HG03159 (cell line): ENCODE data around the gene ZNF446.
"Not testable (repeated sequence)": the region's sequence is repeated elsewhere in the genome, so short reads cannot be mapped to it uniquely, and the experiment has no call there.

Experiments used
- ATAC-seq: cut with Tn5 transposase; IDR thresholded peaks from one replicate; pipeline ENCODE4 v1.9.1; 2021; ENCODE audit warnings: mild to moderate bottlenecking, moderate library complexity; ENCODE audit not compliant: unreplicated experiment

ZNF446 gene

DNA sequence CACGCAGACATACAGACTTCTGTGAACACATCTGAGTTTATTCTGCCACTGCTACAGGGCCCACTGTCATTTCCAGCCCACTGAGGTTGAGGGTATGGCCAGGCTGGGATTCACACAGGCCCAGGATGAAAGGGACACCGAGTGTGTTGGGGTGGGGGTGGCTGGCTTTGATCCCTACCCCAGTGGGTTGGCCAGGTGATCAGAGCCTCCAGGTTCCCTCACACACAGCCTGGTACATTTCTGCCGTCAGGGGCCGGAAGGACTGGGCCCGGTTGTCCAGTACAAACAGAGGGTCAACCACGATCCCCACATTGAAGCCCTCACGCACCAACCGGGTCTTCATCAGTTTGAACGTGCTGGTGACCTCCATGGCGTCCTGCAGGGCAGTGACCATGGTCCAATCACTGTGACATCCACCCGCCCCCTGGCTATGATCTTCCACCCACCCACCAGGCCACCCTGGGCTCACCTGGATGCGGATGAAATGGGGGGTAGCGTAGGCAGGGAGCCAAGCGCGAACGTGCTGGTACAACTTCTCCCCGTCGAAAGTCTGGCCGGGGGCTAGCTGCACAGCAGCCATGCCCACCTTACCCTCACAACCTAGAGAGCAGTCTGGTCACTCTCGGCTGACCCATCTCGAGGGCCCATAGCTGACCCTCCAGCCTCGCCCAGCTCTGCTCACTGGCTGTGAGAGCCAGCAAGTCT, 22.3 kb downstream of the ZNF446 start:
- ATAC-seq = no peak

DNA sequence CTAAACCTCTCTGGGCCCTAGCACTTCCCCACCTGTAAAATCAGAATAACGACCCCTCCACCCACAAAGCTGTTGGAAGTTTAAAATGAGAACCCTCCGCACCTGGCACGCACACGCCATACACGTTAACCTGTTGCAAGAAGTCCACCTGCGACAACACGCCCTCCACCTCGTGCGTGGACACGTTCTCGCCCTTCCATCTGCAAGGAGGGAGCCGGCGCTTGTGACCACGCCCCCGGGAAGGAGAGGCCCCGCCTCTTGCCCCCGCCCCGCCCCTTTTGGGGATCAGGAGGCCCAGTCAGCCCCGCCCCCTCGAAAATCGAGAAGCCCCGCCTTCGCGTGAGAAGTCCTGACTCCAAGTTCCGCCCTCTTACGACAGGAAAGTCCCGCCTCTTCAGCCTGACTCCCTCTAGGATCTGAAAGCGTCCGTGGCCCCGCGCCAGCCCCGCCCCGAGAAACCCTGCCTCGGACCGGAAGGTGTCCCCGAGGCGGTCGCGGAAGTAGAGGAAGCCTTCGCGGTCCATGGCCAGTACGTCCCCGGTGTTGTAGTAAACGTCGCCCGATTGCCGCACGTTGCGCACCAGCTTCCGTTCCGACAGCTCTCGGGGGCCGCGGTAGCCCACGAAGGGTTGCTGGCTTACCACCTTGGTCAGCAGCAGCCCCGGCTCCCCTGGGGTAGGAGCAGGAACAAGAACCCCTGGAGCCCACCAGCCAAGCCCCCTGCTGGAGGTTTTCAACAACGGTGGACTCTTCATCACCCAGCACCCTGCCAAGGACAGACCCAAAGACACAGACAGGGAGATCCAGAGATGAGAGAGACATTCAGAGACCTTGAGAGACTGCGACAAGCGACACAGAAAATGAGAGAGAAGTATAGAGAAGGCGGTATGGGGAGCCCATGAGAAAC, 23.1 kb downstream of the ZNF446 start:
- ATAC-seq = peak; percentile 93

DNA sequence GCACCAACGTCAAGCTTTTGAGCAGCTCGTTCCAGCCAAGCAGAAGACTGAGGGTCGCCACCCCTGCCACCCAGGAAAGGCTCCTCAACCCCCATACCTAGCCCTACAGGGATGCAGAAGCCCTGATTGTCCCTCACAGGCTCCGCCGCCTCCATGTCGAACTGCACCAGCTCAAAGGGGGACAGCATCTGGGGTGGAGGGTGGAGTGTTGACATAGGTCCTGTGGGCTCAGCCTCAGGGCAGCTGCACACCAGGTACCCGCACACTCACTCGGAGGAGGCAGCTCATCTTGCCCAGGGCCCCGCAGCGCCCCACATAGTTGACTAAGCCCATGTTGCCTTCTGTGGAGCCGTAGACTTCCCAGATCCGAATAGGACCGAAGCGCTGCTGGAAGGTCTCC, 24.1 kb downstream of the ZNF446 start:
- no peak for ATAC-seq

DNA sequence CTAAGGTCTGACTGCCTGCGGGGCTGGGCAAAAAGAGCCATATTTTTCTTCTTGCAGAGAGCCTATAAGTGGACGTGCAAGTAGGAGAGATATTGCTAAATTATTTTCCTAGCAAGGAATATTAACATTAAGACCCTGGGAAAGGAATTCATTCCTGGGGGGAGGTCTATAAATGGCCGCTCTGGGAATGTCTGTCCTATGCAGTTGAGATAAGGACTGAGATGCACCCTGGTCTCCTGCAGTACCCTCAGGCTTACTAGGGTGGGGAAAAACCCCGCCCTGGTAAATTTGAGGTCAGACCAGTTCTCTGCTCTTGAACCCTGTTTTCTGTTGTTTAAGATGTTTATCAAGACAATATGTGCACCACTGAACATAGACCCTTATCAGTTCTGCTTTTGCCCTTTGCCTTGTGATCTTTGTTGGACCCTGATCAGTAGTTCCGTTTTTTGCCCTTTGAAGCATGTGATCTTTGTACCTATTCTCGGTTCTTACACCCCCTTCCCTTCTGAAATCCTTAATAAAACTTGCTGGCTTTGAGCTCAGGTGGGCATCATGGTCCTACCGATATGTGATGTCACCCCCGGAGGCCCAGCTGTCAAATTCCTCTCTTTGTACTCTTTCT, 31.6 kb downstream of the ZNF446 start:
- not testable (repeated sequence) for ATAC-seq

DNA sequence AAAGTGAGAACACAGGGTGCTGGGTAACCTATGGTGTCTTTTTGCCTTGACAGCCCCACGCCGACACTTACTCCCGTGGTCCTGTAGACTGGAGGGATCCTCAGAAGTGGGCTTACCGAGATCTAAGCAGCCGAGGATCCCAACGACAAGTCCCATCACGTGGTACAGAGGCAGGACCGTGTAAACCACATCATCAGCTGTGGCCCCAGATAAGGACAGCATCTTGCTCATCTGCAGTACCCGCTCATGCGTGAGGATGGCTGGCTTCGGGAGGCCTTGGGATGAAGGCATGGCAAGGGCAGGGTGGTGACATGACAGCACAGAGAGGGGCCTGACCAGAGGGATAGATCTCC, 33.6 kb downstream of the ZNF446 start:
- no peak for ATAC-seq

DNA sequence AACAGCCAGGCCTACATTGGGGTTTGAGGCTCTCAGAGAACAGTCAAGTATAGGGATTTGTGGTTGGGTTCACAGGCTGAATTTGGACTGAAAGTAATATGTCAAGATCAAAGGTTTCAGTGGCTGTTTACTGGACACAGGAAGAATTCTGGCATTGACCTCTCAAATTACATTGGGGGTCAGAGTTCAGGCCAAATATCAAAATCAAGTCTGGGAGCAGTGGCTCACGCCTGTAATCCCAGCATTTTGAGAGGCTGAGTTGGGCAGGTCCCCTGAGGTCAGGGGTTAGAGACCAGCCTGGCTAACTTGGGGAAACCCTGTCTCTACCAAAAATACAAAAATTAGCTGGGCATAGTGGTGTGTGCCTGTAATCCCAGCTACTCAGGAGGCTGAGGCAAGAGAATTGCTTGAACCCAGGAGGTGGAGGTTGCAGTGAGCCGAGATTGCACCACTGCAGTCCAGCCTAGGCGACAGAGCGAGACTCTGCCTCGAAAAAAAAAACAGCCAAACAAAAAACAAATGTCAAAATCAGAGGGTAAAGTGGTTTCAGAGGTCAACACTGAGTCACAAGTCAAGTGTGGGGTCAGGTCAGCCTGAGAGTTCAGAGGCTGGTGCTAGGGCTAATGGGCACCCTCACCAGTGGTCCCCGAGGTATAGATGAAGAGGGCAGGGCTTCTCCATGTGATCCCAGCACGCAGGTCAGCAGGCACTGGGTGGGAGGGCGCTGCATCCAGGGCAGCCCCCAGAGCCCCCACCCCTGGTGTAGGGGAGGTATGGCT, 34.1 kb downstream of the ZNF446 start:
- no peak for ATAC-seq

DNA sequence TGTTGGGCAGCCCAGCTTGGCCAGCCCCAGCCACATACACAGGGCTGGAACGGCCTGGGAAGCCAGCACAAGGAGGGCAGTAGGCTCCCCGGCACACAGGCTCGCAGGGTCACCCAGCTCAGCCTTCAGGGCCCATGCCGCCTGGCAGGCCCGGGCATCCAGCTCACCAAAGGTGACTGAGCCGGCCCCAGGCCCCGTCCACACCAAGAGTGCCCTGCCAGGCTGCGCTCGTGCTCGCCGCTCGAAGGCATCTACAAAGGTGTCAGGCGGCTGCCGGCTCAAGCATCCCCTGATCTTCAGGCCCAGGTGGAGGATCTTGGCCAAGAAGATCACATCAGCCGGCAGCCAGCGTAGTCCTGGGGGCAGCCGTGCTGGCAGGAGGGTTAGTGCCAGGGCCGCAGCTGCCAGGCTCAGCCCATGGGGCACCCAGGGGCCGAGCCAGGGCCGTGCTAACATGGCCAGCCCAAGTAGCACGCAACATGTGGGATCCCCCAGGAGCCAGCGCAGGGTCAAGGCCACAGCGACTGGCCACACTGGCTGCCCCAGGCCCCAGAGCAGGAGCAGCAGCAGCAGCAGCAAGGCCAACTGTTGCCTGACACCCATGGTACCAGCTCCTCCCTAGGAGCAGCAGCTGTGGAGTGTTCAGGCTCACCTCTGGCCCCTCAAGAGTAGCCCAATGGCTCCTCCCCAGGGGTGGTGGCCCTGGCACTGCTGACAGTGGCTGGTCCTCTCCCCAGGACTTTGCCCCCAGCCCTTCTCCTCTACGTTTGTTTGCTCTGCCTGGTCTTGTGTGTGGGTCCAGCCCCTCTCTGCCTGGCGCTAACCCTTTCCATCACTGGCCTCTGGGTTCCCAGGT, 35.4 kb downstream of the ZNF446 start, which contains the start of gene SLC27A5:
Gene SLC27A5, minus strand, starts transcription at position 640 of the 856 bp plus-strand sequence. Its CDS starts 37 bp downstream, at position 603.
- no peak for ATAC-seq

DNA sequence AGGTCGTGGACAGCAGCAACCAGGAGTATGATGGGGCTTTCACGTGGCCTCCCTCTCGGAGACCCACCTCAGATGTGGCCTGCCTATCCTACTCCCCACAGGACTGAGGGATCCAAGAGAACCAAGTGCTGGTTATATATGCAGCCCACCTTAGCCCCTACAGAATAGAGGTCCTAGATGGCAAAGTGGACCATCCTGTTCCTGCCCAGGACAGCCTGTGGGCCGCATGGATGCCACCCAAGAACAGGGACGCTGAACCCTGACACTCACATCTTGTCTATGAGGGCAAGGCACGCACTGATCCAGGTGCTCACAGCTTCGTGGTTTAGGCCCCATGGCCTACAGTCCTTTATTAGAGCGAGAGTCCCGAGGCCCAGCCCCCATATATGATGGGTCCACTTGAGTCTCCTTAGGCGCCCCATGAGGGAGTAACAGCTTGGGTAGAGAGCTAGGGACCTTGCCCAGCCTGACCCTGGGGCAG, 37.1 kb downstream of the ZNF446 start:
- ATAC-seq = no peak

DNA sequence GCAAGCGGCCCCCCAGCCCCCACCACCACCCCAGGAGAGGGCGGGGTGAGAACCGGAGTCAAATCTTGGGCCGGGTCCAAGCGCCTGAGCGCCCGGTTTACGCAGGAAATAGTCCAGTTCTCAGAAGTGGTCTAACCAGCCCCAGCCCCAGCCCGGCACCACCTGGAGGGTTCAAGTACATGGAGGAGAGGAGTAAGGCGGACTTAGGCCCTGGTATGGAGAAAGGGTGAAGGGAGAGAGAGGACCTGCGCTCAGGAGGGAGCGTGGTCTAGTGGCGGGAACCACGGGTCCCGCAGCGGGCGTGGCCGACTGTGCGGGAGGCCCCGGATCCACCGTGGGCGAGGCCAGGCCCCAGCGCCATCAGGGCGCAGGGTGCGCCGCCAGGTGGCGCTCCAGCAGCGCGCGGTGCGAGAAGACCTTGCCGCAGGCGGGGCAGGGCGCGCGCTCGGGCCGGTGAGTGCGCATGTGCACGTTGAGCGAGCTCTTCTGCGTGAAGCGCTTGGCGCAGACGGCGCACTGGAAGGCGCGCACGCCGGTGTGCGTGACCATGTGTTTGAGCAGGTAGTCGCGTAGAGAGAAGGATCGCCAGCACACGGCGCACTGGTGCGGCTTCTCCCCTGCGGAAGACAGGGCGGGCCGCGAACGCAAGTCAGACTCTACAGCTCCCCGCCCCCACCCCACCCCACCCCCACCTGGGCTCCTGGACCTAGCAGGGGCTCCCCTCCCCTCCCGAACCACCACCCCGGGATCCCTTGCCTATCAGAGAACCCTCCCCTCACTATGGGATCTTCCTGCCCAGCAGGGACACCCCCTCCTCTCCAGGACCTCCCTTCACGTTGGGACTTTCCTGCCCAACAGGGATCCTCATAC, 37.8 kb downstream of the ZNF446 start:
- peak; percentile 69 for ATAC-seq

DNA sequence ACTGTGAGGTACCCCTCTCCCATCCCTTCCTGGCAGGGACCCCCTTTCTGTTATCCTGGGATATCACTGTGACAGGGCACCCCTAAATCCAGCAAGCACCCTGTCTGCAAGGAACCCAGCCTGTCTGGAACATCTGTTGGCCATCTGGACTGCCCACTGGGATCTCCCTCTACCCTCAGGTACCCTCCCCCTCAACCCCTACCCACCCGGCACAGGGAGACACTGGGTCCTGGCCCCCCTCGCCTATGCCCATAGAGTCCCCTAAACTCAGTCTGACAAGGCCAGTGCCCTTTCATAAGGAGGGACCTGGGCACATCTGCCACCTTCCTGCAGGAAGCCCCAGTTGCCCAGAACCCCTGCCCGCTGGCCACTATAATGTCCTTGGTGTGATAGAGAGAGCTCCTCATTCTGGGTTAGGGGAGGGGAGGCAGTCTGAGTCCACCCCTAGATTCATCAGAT, 38.4 kb downstream of the ZNF446 start:
- no peak for ATAC-seq

DNA sequence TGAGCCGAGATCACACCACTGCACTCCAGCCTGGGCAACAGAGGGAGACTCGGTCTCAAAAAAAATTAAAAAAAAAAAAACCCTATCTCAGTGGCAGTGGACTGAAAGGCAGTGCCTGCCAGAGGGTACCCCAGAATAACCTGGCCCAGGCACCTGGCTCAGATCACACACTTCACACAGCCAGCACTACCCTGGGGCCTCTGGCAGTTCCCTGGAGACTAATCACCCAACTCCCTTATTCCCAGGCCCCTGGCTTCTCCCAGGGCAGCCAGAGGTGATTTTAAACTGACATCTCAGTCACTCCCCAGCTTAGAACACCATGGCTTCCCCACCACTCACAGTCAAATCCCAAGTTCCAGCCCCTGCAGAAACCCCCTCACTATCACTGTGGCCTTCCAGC, 39.1 kb downstream of the ZNF446 start:
- no peak for ATAC-seq

DNA sequence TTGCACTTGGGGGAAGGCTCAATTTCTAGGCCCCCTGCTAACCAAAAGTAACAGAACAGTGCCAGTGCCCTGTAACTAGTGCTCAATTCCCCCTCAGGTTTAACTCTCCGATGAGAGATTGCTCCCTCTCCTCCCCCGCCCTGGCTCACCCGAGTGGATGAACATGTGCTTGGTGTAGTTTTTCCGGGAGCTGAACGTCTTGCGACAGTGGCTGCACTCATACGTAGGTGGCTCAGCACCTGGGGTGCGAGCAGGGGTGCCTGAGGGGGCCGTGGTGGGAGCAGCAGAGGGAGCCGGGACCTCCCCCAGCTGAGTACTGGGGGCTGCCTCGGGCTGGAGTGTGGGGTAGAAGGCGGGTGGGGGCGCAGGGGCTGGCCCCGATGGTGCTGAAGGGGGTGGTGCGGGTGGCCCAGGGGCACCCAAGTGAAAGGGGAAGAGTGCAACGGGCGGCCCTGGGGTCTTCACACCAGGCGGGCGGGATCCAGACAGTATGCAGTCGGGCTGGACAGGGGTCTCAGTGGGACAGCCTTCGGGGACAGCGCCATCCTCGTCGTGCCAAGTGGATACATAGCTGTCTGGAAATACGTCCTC, 40.2 kb downstream of the ZNF446 start:
- no peak for ATAC-seq

DNA sequence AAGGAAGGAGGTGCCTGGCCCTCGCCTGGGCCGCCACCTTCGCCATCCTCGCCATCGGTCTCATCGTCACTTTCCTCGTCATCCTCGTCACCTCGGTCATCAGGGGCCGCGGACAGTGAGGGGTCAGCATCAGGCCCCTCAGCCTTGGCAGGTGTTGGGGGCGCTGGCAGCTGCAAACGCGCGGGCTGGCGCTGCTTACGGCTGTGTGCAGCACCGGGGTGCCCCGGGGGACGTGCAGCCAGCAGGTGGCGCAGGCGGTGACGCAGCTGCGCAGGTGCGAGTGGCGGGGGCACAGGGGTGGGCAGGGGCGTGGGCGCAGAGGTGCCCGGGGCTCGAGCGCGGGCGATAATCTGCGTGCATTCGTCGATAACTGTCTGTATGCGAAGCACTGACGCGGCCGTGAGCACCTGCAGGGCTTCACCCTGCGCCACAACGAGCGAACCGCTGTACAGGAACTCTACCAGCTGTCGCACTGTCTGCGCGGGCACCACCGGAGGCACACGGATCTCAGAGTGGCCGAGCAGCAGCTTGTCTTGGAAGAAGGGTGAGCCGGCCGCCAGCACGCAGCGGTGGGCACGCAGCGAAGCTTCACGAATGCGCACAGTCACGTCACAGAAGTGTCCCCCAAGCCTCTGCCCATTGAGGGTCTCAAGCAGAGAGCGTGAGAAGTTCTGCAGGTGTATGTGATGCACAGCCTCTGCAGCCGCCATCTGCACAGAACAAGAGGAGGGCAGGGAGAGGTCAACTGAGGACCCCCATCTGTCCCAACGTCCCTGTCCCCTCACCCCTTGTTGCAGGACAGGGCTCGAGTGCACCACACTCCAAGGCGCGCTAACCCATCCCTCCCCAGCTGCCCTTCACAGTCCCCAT, 41.0 kb downstream of the ZNF446 start:
- ATAC-seq = no peak

DNA sequence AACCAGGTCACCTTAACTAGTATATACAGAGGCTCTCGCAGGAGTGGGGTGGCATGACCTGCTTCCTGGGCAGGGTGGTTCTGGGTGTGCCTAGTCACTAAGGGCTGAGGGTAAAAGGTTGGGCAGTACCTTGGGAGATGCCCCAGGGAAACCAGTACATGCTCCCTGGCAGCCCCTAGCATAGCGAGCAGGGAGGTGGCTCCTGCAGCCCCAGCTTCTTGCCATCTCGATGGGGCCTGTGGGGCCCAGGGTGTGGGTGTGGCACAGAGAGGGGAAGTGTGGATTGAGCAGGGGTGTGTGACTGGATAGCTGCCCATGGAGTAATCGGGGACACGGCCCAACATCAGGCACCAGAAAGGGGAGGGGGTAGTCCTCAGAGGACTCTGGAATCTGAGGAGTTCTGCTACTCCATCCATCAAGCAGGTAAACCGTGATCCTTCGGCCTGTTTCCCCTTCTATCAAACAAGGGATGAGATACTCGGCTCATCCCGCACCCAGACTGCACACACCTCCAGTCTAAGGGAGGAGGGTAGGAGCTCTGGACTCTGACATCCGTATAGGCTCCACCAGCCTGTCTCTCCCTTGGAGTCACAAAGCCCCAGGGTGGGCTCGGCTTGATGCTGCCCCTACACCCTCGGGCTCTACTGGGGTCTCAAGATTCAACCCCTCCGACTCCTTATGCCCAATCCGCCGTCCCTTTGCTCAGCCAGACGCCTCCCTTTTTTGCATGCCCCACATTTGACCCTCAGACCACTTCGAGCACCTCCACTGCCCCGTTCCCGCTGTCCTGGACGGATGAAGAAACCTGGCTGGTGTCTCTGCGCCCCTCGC, 42.3 kb downstream of the ZNF446 start:
- no peak for ATAC-seq

DNA sequence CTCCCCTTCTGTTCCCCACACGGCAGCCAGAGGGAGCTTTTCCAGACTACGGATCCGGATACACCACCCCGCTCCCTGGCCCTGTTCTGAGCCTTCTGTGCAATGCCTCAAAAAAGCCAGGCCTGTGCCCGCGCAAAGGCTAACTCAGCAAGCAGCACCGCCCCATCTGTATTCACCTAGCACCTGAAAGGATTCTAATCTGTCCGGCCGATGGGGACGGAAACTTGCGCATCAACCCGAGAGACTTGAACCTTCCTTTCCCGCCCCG, 42.9 kb downstream of the ZNF446 start:
- no peak for ATAC-seq

DNA sequence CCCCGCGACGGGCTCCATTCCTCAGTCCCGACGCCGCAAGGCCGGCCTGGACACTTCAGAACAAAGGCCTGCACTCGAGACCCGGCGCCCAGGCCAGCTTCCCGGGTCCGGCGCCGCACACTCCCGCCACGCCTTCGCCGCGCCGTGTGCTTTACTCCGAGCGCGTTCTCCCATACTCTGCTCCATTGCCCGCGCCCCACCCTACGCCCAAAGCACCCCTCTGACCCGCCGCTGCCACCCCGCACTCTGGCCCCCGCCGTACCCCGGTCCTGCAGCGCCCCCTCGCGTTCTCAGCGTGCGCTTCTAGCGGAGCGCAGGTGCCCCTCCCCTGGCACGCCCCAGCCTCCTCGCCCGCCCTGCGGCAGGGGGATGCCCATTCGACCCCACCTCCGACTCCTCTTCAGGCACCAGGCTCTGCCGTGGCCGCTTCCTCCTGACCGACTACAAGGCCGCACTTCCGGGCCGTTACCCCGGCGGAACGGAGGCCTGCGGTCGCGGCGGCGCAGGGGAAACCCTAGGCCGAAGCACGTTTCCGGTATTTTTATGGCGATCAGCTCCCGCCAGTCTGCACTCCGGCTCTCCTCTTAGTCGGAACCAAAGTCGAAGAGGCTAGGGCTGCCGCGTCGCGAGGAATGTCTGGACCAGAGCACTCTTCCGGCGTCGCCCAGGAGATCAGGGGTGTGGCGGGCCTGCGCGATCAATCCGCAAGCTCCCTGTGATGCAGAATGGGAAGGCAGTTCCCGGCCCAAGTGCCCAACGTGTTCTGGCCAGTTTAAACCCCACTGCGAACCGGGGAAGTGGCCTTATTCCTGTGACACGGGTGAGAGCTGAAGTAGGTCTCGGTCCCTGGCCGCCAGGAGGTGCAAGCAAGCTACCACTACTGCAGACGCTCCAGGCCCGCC, 43.5 kb downstream of the ZNF446 start, which contains the start of gene ZBTB45:
Gene ZBTB45, minus strand, starts transcription at position 456 of the 902 bp plus-strand sequence. CDS start 2,137 bp downstream, outside the sequence.
- ATAC-seq = peak; percentile 82
